Nephron progenitor cell (in vitro differentiated cells): ENCODE results near the gene CX3CL1.

Source experiments
- DNase-seq: peaks from one replicate; pipeline ENCODE4 v3.0.0; 2021
- H3K27ac Mint-ChIP-seq: 2 replicates; pipeline ENCODE4 v1.8.0; 2021; ENCODE audit warnings: mild to moderate bottlenecking, moderate library complexity, mixed read lengths
- H3K27me3 Mint-ChIP-seq: 2 replicates; pipeline ENCODE4 v1.8.0; 2021; ENCODE audit warnings: mild to moderate bottlenecking, low read depth, mixed read lengths; ENCODE audit not compliant: poor library complexity
- H3K36me3 Mint-ChIP-seq: 2 replicates; pipeline ENCODE4 v1.8.0; 2021; ENCODE audit warnings: low read depth, mixed read lengths
- H3K4me1 Mint-ChIP-seq: 2 replicates; pipeline ENCODE4 v1.8.0; 2021; ENCODE audit warnings: mixed read lengths
- H3K4me3 Mint-ChIP-seq: 2 replicates; pipeline ENCODE4 v1.8.0; 2021; ENCODE audit warnings: mild to moderate bottlenecking, moderate library complexity, mixed read lengths
- H3K9me3 Mint-ChIP-seq: 2 replicates; pipeline ENCODE4 v1.8.0; 2021; ENCODE audit warnings: mild to moderate bottlenecking, moderate library complexity, mixed read lengths
- CTCF ChIP-seq: fragments of 200-600 bp; sonication (generic); IDR thresholded peaks from 2 replicates; pipeline ENCODE4 v1.5.0; 2021; ENCODE audit warnings: antibody characterized with exemption

Gene CX3CL1

DNA sequence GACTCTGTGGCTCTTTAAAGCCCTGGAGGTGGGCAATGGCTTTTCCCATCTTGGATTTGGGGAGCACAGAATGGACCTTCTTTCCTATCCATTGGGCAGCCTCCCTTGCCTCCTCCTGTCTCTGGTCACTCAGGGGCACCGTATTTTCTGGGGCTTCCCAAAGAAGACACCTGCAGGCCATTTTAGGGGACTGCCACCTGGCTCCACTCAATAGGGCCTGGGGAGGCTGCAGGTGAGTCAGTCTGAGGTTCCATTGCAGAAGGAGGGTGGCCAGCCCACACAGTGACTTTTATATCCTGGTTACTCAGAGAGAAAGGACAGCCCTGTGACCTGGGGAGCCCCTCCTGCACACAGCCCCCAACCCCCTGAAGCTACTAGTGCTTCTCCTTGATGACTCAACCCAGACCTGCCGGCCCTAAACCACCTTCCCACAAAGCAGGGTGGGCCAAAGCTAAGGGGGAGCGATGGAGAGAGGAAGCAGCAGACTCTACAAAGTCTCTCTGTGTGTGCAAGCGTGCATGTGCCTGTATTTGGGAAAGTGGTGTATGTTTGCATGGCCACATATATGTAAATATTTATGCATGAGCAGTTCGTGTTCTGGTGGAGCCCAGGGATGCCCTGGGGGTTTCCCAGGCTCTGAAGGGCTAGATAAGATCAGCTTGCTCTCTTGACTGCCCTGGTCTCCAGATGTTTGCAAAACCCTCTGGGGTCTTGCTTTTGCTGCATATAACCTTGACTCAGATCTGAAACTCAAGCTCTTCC, 5.0 kb downstream of the CX3CL1 start:
- H3K36me3 Mint-ChIP-seq, result no peaks in the 10 kb centered on the region
- H3K9me3 Mint-ChIP-seq, result no peaks in the 10 kb centered on the region
- no peak overlapping the region for H3K4me3 Mint-ChIP-seq
- H3K27ac Mint-ChIP-seq, result no peak overlapping the region
- no peak for TF ChIP-seq CTCF
- no peak for DNase-seq
- H3K4me1 Mint-ChIP-seq, result peaks cover 34% of the 10 kb centered on the region
- H3K27me3 Mint-ChIP-seq, result peaks cover 12% of the 10 kb centered on the region

DNA sequence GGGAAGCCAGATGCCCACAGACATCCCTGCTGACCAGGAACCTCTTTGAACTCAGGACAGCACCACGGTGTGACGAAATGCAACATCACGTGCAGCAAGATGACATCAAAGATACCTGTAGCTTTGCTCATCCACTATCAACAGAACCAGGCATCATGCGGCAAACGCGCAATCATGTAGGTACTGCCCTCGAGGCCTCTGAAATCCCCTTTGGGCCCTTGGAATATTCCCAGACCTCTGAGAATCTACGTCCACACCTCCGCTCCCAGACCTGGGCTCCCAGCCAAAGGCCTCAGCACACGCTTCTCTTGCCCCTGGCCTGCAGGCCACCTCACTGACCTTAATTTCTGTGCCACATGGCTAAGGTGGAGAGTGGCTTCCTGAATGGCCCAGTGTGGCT, 7.3 kb downstream of the CX3CL1 start:
- DNase-seq, result no peak
- no peak for TF ChIP-seq CTCF
- Mint-ChIP-seq H3K4me3 (no peak overlapping the region), H3K27ac (no peak overlapping the region), H3K36me3 (no peaks in the 10 kb centered on the region), H3K27me3 (peaks cover 12% of the 10 kb centered on the region), H3K4me1 (peaks cover 17% of the 10 kb centered on the region), H3K9me3 (no peaks in the 10 kb centered on the region)

- no peak for DNase-seq
- Mint-ChIP-seq H3K27me3 (peaks cover 12% of the 10 kb centered on the region), H3K36me3 (no peaks in the 10 kb centered on the region), H3K27ac (no peak overlapping the region), H3K4me3 (no peak overlapping the region), H3K4me1 (peaks cover 15% of the 10 kb centered on the region), H3K9me3 (no peaks in the 10 kb centered on the region)
- no peak for TF ChIP-seq CTCF
These were observed 8.6 kb downstream of the CX3CL1 start for GRCh38 chr16:57380671-57381462.

GRCh38 chr16:57381791-57382534, 9.7 kb downstream of the CX3CL1 start:
- Mint-ChIP-seq H3K4me3 (no peak overlapping the region), H3K4me1 (peaks cover 20% of the 10 kb centered on the region), H3K27me3 (peaks cover 7% of the 10 kb centered on the region), H3K9me3 (no peaks in the 10 kb centered on the region), H3K27ac (no peak overlapping the region), H3K36me3 (no peaks in the 10 kb centered on the region)
- no peak for TF ChIP-seq CTCF
- no peak for DNase-seq

GRCh38 chr16:57382535-57383275, 10.4 kb downstream of the CX3CL1 start:
- Mint-ChIP-seq H3K36me3 (no peaks in the 10 kb centered on the region), H3K4me1 (peaks cover 15% of the 10 kb centered on the region), H3K4me3 (no peak overlapping the region), H3K27ac (no peak overlapping the region), H3K9me3 (no peaks in the 10 kb centered on the region), H3K27me3 (peaks cover 3% of the 10 kb centered on the region)
- no peak for DNase-seq
- no peak for TF ChIP-seq CTCF
